MCF 10A (cell line): ENCODE results near the gene SMYD1. TPM values are rescaled to one million over a fixed set of nuclear protein-coding genes. Genes with fewer than 3 reads are reported as not detected.

Experiments
- BruUV-seq: library from RNA; stranded (reverse); fragments of 400-500 nt; replicated peaks from 2 replicates; lab custom pipeline; 2021; lab: Mats Ljungman, UMichigan
- CTCF ChIA-PET: fragments of 300-600 bp; sonication (Branson Sonifier 250); formaldehyde crosslinking; extraction: SDS; loops from one replicate; lab custom pipeline; 2021; ENCODE audit warnings: antibody characterized with exemption, inconsistent platforms; lab: Yijun Ruan, JAX
- POLR2A ChIA-PET: fragments of 300-600, 350-650 bp; sonication (Branson Sonifier 250); formaldehyde crosslinking; extraction: SDS; loops from one replicate; lab custom pipeline; 2020; ENCODE audit warnings: antibody characterized with exemption, inconsistent platforms; lab: Yijun Ruan, JAX
- DNase-seq: peaks from one replicate; pipeline ENCODE4 v3.0.0-alpha.2; 2018; ENCODE audit not compliant: unreplicated experiment
- H3K27ac Mint-ChIP-seq: one replicate; pipeline ENCODE4 v1.8.0; 2022; ENCODE audit warnings: mild to moderate bottlenecking, low read depth, mixed read lengths; ENCODE audit not compliant: unreplicated experiment
- H3K27me3 Mint-ChIP-seq: one replicate; pipeline ENCODE4 v1.8.0; 2022; ENCODE audit warnings: mixed read lengths; ENCODE audit not compliant: insufficient read depth, unreplicated experiment
- H3K36me3 Mint-ChIP-seq: one replicate; pipeline ENCODE4 v1.8.0; 2022; ENCODE audit warnings: mild to moderate bottlenecking, moderate library complexity, mixed read lengths; ENCODE audit not compliant: insufficient read depth, unreplicated experiment
- H3K4me1 Mint-ChIP-seq: one replicate; pipeline ENCODE4 v1.8.0; 2022; ENCODE audit warnings: mixed read lengths; ENCODE audit not compliant: insufficient read depth, unreplicated experiment
- H3K4me3 Mint-ChIP-seq: one replicate; pipeline ENCODE4 v1.8.0; 2022; ENCODE audit warnings: mild to moderate bottlenecking, moderate library complexity, mixed read lengths; ENCODE audit not compliant: unreplicated experiment
- H3K9me3 Mint-ChIP-seq: one replicate; pipeline ENCODE4 v1.8.0; 2022; ENCODE audit warnings: mixed read lengths; ENCODE audit not compliant: unreplicated experiment
- CTCF ChIP-seq: fragments of 200-600 bp; IDR thresholded peaks from one replicate; pipeline ENCODE4 v1.8.0; 2022; ENCODE audit warnings: antibody characterized with exemption, mild to moderate bottlenecking; ENCODE audit not compliant: unreplicated experiment
- intact Hi-C: fragments of 100-400 bp; cut with micrococcal nuclease; formaldehyde crosslinking; loops from 2 replicates; pipeline ENCODE4 v1.14.1; 2022
- total RNA-seq: library from RNA; stranded (reverse); gene quantifications from 2 replicates; pipeline ENCODE4 v1.2.3, GENCODE V29; 2022

The SMYD1 gene
- total RNA-seq, 1 experiment from 2014 or later = not detected

GRCh38 chr2:88146590-88146989 lies 79.0 kb downstream of the SMYD1 start:
- H3K4me3 Mint-ChIP-seq = no peak overlapping the region
- peaks cover 11% of the 10 kb centered on the region for H3K9me3 Mint-ChIP-seq
- no TSS peak for BruUV-seq
- no peaks in the 10 kb centered on the region for H3K36me3 Mint-ChIP-seq
- peaks cover 27% of the 10 kb centered on the region for H3K27me3 Mint-ChIP-seq
- H3K4me1 Mint-ChIP-seq = no peaks in the 10 kb centered on the region
- intact Hi-C loops = no loop called here
- POLR2A ChIA-PET = no interaction called here
- no peak overlapping the region for H3K27ac Mint-ChIP-seq
- no peak for DNase-seq
- no peak for TF ChIP-seq CTCF
- CTCF ChIA-PET = interaction anchor here (0.7 to 2.6 kb wide), 4 partner anchors 11 to 86 kb away, joined by 3 to 18 read pairs (median 4); no protein-coding TSS in a partner anchor

- no peaks in the 10 kb centered on the region for H3K4me1 Mint-ChIP-seq
- BruUV-seq = no TSS peak
- no peak for TF ChIP-seq CTCF
- H3K36me3 Mint-ChIP-seq = no peaks in the 10 kb centered on the region
- ChIA-PET CTCF (interaction anchor here (0.7 to 2.6 kb wide), 2 partner anchors 12 to 87 kb away, joined by 3 to 18 read pairs; no protein-coding TSS in a partner anchor), POLR2A (no interaction called here)
- intact Hi-C loops = no loop called here
- peaks cover 22% of the 10 kb centered on the region for H3K27me3 Mint-ChIP-seq
- peaks cover 11% of the 10 kb centered on the region for H3K9me3 Mint-ChIP-seq
- no peak overlapping the region for H3K27ac Mint-ChIP-seq
- no peak for DNase-seq
- no peak overlapping the region for H3K4me3 Mint-ChIP-seq
These were observed 79.5 kb downstream of the SMYD1 start for GRCh38 chr2:88147145-88147544.

- H3K4me1 Mint-ChIP-seq = no peaks in the 10 kb centered on the region
- no peaks in the 10 kb centered on the region for H3K36me3 Mint-ChIP-seq
- TF ChIP-seq CTCF = no peak
- no peak overlapping the region for H3K4me3 Mint-ChIP-seq
- no peak for DNase-seq
- POLR2A ChIA-PET = no interaction called here
- intact Hi-C loops = no loop called here
- CTCF ChIA-PET = interaction anchor here (0.8 to 1.0 kb wide), 2 partner anchors 10 to 89 kb away, joined by 5 read pairs; no protein-coding TSS in a partner anchor
- BruUV-seq = no TSS peak
- H3K27me3 Mint-ChIP-seq = peaks cover 5% of the 10 kb centered on the region
- peaks cover 11% of the 10 kb centered on the region for H3K9me3 Mint-ChIP-seq
- H3K27ac Mint-ChIP-seq = no peak overlapping the region
These were observed 81.4 kb downstream of the SMYD1 start for GRCh38 chr2:88148929-88149438.

GRCh38 chr2:88159481-88159880 lies 91.9 kb downstream of the SMYD1 start:
- Mint-ChIP-seq H3K4me3 (no peak overlapping the region), H3K4me1 (no peaks in the 10 kb centered on the region), H3K27me3 (no peaks in the 10 kb centered on the region), H3K9me3 (no peaks in the 10 kb centered on the region), H3K27ac (no peak overlapping the region), H3K36me3 (no peaks in the 10 kb centered on the region)
- no peak for DNase-seq
- CTCF ChIA-PET = interaction anchor here (0.6 to 12.1 kb wide), 15 partner anchors 9 to 513 kb away, joined by 3 to 293 read pairs (median 5); partner anchors contain the start of genes SMYD1 and THNSL2
- BruUV-seq = no TSS peak
- POLR2A ChIA-PET = interaction anchor here (0.5 to 2.0 kb wide), 2 partner anchors 99 to 131 kb away, joined by 5 to 18 read pairs; no protein-coding TSS in a partner anchor
- intact Hi-C loops = no loop called here
- TF ChIP-seq CTCF = no peak
